GM19351 (cell line): ENCODE data around the gene ZNF280A.

ENCODE experiments used
- ATAC-seq: cut with Tn5 transposase; IDR thresholded peaks from one replicate; pipeline ENCODE4 v1.9.1; 2021; ENCODE audit warnings: mild to moderate bottlenecking, moderate library complexity; ENCODE audit not compliant: unreplicated experiment

The ZNF280A gene

GRCh38 chr22:22520020-22520656 is at the start of gene ZNF280A:
ZNF280A (minus strand) TSS chr22:22520270; CDS start chr22:22515630, 4,640 bp downstream.
- no peak for ATAC-seq

GRCh38 chr22:22569218-22569617 is 49.1 kb upstream of the ZNF280A start:
- no peak for ATAC-seq

- no peak for ATAC-seq
These were observed 45.9 kb upstream of the ZNF280A start for GRCh38 chr22:22565981-22566380.

- ATAC-seq: no peak
These were observed 39.0 kb upstream of the ZNF280A start, which contains the start of gene PRAME for GRCh38 chr22:22558972-22559603. PRAME (minus strand) TSS chr22:22559265; CDS start chr22:22556832, 2,433 bp downstream.

- ATAC-seq: no peak
These were observed 38.3 kb upstream of the ZNF280A start for GRCh38 chr22:22558071-22558971.

- no peak for ATAC-seq
These were observed 37.2 kb upstream of the ZNF280A start for GRCh38 chr22:22556995-22557925.

GRCh38 chr22:22556578-22556977 is 36.5 kb upstream of the ZNF280A start:
- no peak for ATAC-seq

- ATAC-seq: no peak
These were observed 35.5 kb upstream of the ZNF280A start for GRCh38 chr22:22555596-22555995.

GRCh38 chr22:22554587-22555284 is 34.7 kb upstream of the ZNF280A start:
- no peak for ATAC-seq

- no peak for ATAC-seq
These were observed 33.9 kb upstream of the ZNF280A start for GRCh38 chr22:22553735-22554586.

GRCh38 chr22:22553141-22553540 is 33.1 kb upstream of the ZNF280A start:
- no peak for ATAC-seq

GRCh38 chr22:22552630-22553029 is 32.6 kb upstream of the ZNF280A start:
- ATAC-seq: no peak

GRCh38 chr22:22550789-22551434 is 30.8 kb upstream of the ZNF280A start:
- no peak for ATAC-seq

GRCh38 chr22:22548910-22549309 is 28.8 kb upstream of the ZNF280A start:
- ATAC-seq: no peak

GRCh38 chr22:22548317-22548716 is 28.2 kb upstream of the ZNF280A start:
- no peak for ATAC-seq

- no peak for ATAC-seq
These were observed 27.7 kb upstream of the ZNF280A start for GRCh38 chr22:22547692-22548300.

- no peak for ATAC-seq
These were observed 27.2 kb upstream of the ZNF280A start for GRCh38 chr22:22547226-22547625.

GRCh38 chr22:22546490-22546889 is 26.4 kb upstream of the ZNF280A start:
- ATAC-seq: no peak
